Measurements from ENCODE around the gene HMGXB3. TPM values are rescaled to one million over a fixed set of nuclear protein-coding genes. Genes with fewer than 3 reads are reported as not detected.

HMGXB3 gene
- total and polyA plus RNA-seq, 2 experiments from 2014 or later, result 16.7 to 51.0 TPM

DNA sequence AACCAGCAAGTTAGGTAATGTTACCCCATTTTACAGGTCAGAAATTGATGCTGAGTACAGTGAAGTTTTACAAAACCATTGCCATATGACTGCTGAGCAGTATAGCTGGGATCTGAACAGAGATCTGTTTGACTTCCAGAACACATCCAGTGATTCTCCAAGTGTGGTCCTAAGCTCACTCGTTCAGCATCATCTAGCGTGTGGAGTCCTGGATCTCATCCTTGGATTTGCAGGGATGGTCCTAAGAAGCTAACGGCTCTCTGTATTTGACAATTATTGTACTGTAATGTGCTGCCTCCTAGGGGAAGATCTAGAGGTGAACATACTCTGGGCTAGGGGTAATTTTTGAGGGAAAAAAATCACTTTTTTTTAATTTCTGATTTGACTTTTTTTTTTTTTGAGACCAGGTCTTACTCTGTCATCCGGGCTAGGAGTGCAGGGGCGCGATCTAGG, 38.6 kb upstream of the HMGXB3 start:
- peak; percentile 34 to 80 for DNase-seq (ENCODE audit: low read depth in 1 of 2, low spot score in 1 of 2)
- H3K27ac ChIP-seq, result no peak overlapping the region
- no peaks in the 10 kb centered on the region for H3K4me1 ChIP-seq (ENCODE audit: low read depth)
- TF ChIP-seq, protein P1, sequence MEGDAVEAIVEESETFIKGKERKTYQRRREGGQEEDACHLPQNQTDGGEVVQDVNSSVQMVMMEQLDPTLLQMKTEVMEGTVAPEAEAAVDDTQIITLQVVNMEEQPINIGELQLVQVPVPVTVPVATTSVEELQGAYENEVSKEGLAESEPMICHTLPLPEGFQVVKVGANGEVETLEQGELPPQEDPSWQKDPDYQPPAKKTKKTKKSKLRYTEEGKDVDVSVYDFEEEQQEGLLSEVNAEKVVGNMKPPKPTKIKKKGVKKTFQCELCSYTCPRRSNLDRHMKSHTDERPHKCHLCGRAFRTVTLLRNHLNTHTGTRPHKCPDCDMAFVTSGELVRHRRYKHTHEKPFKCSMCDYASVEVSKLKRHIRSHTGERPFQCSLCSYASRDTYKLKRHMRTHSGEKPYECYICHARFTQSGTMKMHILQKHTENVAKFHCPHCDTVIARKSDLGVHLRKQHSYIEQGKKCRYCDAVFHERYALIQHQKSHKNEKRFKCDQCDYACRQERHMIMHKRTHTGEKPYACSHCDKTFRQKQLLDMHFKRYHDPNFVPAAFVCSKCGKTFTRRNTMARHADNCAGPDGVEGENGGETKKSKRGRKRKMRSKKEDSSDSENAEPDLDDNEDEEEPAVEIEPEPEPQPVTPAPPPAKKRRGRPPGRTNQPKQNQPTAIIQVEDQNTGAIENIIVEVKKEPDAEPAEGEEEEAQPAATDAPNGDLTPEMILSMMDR (IDR thresholded peaks at IDR 0.05; ENCODE audit: low read depth, low read length), result peak; percentile 77
- H3K27me3 ChIP-seq, result no peaks in the 10 kb centered on the region
- H3K9me3 ChIP-seq (ENCODE audit: low read depth), result no peaks in the 10 kb centered on the region
- no peaks in the 10 kb centered on the region for H3K36me3 ChIP-seq
- H3K4me3 ChIP-seq, result no peak overlapping the region

DNA sequence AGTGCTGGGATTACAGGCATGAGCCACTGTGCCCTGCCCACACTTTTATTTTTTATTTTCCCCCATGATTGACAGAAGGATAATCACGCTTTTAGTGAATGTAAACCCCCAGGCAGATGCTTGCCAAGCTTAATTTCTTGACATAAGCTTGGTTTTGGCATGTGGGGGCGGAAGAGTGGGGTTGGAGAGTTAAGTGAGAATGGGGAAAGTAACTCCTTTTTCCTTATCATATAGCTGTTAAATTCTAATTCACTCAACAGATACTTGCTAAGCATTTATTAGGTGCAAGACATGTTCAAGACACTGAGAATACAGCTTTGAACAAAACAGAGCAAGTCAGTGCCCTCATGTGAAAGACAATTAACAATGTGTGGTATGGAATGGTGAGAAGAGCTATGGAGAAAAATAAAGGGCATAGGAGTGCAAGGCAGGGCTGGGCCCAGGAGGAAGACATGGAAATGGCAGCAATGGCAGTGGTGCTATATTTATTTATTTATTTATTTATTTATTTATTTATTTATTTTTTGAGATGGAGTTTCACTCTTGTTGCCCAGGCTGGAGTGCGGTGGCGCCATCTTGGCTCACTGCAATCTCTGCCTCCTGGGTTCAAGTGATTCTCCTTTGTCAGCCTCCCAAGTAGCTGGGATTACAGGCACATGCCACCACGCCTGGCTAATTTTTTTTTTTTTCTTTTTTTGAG, 37.8 kb upstream of the HMGXB3 start:
- H3K4me1 ChIP-seq (ENCODE audit: low read depth), result no peaks in the 10 kb centered on the region
- no peaks in the 10 kb centered on the region for H3K9me3 ChIP-seq (ENCODE audit: low read depth)
- H3K27me3 ChIP-seq, result no peaks in the 10 kb centered on the region
- TF ChIP-seq, protein P1 (IDR thresholded peaks at IDR 0.05; ENCODE audit: low read depth, low read length), result no peak
- DNase-seq (ENCODE audit: low read depth in 1 of 2, low spot score in 1 of 2), result no peak
- no peaks in the 10 kb centered on the region for H3K36me3 ChIP-seq
- no peak overlapping the region for H3K27ac ChIP-seq
- no peak overlapping the region for H3K4me3 ChIP-seq

DNA sequence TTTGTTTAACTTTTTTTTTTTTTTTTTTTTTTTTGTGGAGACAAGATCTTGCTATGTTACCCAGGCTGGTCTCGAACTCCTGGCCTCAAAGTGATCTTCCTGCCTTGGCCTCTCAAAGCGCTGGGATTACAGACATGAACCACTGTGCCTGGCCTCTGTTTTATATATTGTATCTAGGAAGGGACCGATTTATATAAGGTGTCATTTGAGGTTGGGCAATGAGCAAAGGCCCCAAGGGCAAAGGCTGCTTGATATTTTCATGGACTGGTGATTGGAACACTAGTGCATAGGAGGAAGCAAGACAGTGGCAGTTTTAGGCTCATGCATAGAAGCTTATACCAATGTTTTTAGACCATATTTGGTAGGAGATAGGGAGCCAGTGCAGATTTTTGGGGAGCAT, 36.8 kb upstream of the HMGXB3 start:
- H3K4me1 ChIP-seq (ENCODE audit: low read depth), result no peaks in the 10 kb centered on the region
- H3K27me3 ChIP-seq, result no peaks in the 10 kb centered on the region
- H3K9me3 ChIP-seq (ENCODE audit: low read depth), result no peaks in the 10 kb centered on the region
- H3K36me3 ChIP-seq, result no peaks in the 10 kb centered on the region
- DNase-seq (ENCODE audit: low read depth in 1 of 2, low spot score in 1 of 2), result no peak
- TF ChIP-seq, protein P1 (IDR thresholded peaks at IDR 0.05; ENCODE audit: low read depth, low read length), result no peak
- H3K27ac ChIP-seq, result no peak overlapping the region
- H3K4me3 ChIP-seq, result no peak overlapping the region

DNA sequence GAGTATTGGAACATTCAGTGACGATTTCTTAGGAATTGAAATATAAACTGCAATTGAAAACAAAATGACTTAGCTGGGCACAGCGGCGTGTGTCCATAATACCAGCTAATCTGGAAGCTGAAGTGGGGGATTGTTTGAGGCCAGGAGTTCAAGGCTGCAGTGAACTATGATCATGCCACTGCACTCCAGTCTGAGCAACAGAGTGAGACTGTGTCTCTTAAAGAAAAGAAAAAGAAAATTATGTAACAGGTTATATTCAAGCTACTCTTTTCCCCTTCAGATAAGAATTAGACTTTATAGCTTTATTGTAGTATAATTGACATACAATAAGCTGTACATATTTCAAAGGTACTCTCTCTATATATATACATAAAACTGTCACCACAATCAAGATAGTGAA, 33.6 kb upstream of the HMGXB3 start:
- Histone ChIP-seq H3K27ac (no peak overlapping the region), H3K36me3 (no peaks in the 10 kb centered on the region), H3K4me1 (ENCODE audit: low read depth) (no peaks in the 10 kb centered on the region), H3K27me3 (no peaks in the 10 kb centered on the region), H3K4me3 (no peak overlapping the region), H3K9me3 (ENCODE audit: low read depth) (no peaks in the 10 kb centered on the region)
- TF ChIP-seq, protein P1 (IDR thresholded peaks at IDR 0.05; ENCODE audit: low read depth, low read length), result no peak
- no peak for DNase-seq (ENCODE audit: low read depth in 1 of 2, low spot score in 1 of 2)

DNA sequence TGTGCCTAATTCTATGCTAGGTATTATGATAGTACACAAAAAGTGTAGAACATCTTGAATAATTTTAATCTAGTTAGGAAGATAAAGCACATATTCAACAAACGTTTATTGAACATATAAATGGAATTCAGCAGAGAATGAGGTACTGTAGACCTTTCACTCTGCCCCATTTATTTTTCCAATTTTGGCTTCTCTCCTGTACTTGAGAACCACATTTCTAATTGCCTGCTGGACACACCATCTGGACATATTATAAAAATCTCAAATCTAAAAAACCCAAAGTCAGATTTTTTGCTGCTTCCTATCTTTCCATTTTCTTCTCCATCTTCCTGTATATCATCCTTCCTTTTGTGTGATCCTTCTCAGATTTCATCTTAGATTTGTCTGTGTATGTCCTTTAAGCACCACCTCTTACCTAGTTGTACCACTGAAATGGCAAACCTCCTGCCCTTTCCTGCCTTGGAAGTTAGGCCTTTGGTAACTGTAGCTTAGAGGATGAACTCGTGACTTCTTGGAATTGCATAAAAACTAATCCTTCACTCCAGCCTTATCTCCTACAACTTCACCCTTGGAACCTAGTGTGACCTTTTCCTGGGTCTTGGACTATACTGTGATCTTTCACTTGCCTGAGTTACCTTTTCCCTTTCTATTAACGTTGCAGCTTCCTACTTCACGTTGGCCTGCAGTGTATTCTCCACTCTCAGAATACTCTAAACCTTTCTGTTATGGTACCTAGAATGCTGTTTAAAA, 31.2 kb upstream of the HMGXB3 start:
- Histone ChIP-seq H3K36me3 (no peaks in the 10 kb centered on the region), H3K4me3 (no peak overlapping the region), H3K27ac (no peak overlapping the region), H3K27me3 (no peaks in the 10 kb centered on the region), H3K4me1 (ENCODE audit: low read depth) (no peaks in the 10 kb centered on the region), H3K9me3 (ENCODE audit: low read depth) (no peaks in the 10 kb centered on the region)
- TF ChIP-seq, protein P1 (IDR thresholded peaks at IDR 0.05; ENCODE audit: low read depth, low read length), result no peak
- no peak for DNase-seq (ENCODE audit: low read depth in 1 of 2, low spot score in 1 of 2)
